Measurements from ENCODE around the gene PLK3.

DNA sequence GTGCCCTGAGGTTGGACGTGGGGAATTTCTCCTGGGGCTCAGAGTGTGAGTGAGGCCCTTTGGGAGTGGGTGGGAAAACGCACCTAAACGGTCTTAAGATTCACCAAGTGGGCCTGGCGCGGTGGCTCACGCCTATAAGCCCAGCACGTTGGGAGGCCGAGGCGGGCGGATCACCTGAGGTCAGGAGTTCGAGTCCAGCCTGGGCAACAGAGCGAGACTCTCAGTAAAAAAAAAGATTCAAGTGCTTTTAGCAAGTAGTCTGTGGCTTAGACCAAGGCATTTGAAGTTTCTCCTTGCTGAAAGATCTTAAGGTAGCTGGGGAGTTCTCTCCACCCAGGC, 23.5 kb upstream of the PLK3 start:
- TF ChIP-seq CTCF (IDR thresholded peaks at IDR 0.05) = no peak
- TF ChIP-seq POLR2AphosphoS5 (IDR thresholded peaks at IDR 0.05) = no peak

Data from breast epithelium (tissue), 3 donors.